Smooth muscle cell (in vitro differentiated cells): Measurements from ENCODE around the gene GFM2. TPM values are rescaled to one million over a fixed set of nuclear protein-coding genes. Genes with fewer than 3 reads are reported as not detected.

Source experiments
- DNase-seq: peaks from one replicate; lab custom pipeline; 2025; ENCODE audit not compliant: unreplicated experiment; lab: John Stamatoyannopoulos, UW
- H2AFZ ChIP-seq: fragments of 200-600 bp; sonication (generic); 2 replicates; pipeline ENCODE4 v1.6.0; 2016; ENCODE audit warnings: antibody characterized with exemption, low read depth, mild to moderate bottlenecking
- H3F3A ChIP-seq: fragments of 200-600 bp; sonication (generic); 2 replicates; pipeline ENCODE4 v1.6.0; 2017; ENCODE audit warnings: antibody characterized with exemption, low read depth
- H3K27ac ChIP-seq: fragments of 200-600 bp; sonication (generic); 2 replicates; pipeline ENCODE4 v1.5.1; 2016; ENCODE audit warnings: low read depth, mild to moderate bottlenecking
- H3K27me3 ChIP-seq: fragments of 200-600 bp; sonication (generic); 2 replicates; pipeline ENCODE4 v1.6.1; 2016; ENCODE audit warnings: low read depth, mild to moderate bottlenecking
- H3K36me3 ChIP-seq: fragments of 200-600 bp; sonication (generic); 2 replicates; pipeline ENCODE4 v1.5.1; 2016; ENCODE audit warnings: low read depth
- H3K4me1 ChIP-seq: fragments of 200-600 bp; sonication (generic); 2 replicates; pipeline ENCODE4 v1.5.1; 2016; ENCODE audit warnings: low read depth
- H3K4me2 ChIP-seq: fragments of 200-600 bp; sonication (generic); 2 replicates; pipeline ENCODE4 v1.6.0; 2016; ENCODE audit warnings: mild to moderate bottlenecking
- H3K4me3 ChIP-seq: fragments of 200-600 bp; sonication (generic); 2 replicates; pipeline ENCODE4 v1.5.1; 2016; ENCODE audit warnings: mild to moderate bottlenecking
- H3K79me2 ChIP-seq: fragments of 200-600 bp; sonication (generic); 2 replicates; pipeline ENCODE4 v1.6.0; 2016; ENCODE audit warnings: low read depth, mild to moderate bottlenecking
- H3K9ac ChIP-seq: fragments of 200-600 bp; sonication (generic); 2 replicates; pipeline ENCODE4 v1.6.0; 2016; ENCODE audit warnings: low read depth
- H3K9me3 ChIP-seq: fragments of 200-600 bp; sonication (generic); replicated peaks from 2 replicates; pipeline ENCODE4 v1.5.1; 2016; ENCODE audit warnings: low read depth
- H4K20me1 ChIP-seq: fragments of 200-600 bp; sonication (generic); 2 replicates; pipeline ENCODE4 v1.6.0; 2016; ENCODE audit warnings: low read depth
- CTCF ChIP-seq: fragments of 200-600 bp; sonication (generic); IDR thresholded peaks from 2 replicates; pipeline ENCODE4 v1.5.1; 2017; ENCODE audit warnings: borderline replicate concordance, mild to moderate bottlenecking, antibody characterized with exemption; ENCODE audit not compliant: insufficient read depth, poor library complexity, severe bottlenecking
- WGBS: methylation state at CpG from one replicate; pipeline ENCODE4 v1.1.7; 2016; ENCODE audit warnings: low lambda C conversion rate; 5-methylcytosine and 5-hydroxymethylcytosine counted together
- polyA plus RNA-seq: library from polyadenylated mRNA; unstranded; fragments of >200 nt; fragmentation: Nextera tagmentation; extraction: Ambion mirVana; gene quantifications from 2 replicates; pipeline ENCODE4 v1.2.1, GENCODE V29; 2016
- total RNA-seq: library from RNA; depleted of rRNA; stranded (reverse); fragments of >200 nt; gene quantifications from 2 replicates; pipeline ENCODE4 v1.2.3, GENCODE V29; 2014

GFM2 gene, protein sequence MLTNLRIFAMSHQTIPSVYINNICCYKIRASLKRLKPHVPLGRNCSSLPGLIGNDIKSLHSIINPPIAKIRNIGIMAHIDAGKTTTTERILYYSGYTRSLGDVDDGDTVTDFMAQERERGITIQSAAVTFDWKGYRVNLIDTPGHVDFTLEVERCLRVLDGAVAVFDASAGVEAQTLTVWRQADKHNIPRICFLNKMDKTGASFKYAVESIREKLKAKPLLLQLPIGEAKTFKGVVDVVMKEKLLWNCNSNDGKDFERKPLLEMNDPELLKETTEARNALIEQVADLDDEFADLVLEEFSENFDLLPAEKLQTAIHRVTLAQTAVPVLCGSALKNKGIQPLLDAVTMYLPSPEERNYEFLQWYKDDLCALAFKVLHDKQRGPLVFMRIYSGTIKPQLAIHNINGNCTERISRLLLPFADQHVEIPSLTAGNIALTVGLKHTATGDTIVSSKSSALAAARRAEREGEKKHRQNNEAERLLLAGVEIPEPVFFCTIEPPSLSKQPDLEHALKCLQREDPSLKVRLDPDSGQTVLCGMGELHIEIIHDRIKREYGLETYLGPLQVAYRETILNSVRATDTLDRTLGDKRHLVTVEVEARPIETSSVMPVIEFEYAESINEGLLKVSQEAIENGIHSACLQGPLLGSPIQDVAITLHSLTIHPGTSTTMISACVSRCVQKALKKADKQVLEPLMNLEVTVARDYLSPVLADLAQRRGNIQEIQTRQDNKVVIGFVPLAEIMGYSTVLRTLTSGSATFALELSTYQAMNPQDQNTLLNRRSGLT
- total RNA-seq (46.7 and 53.7 TPM in 2 replicates), polyA plus RNA-seq (18.6 and 22.9 TPM in 2 replicates)

DNA sequence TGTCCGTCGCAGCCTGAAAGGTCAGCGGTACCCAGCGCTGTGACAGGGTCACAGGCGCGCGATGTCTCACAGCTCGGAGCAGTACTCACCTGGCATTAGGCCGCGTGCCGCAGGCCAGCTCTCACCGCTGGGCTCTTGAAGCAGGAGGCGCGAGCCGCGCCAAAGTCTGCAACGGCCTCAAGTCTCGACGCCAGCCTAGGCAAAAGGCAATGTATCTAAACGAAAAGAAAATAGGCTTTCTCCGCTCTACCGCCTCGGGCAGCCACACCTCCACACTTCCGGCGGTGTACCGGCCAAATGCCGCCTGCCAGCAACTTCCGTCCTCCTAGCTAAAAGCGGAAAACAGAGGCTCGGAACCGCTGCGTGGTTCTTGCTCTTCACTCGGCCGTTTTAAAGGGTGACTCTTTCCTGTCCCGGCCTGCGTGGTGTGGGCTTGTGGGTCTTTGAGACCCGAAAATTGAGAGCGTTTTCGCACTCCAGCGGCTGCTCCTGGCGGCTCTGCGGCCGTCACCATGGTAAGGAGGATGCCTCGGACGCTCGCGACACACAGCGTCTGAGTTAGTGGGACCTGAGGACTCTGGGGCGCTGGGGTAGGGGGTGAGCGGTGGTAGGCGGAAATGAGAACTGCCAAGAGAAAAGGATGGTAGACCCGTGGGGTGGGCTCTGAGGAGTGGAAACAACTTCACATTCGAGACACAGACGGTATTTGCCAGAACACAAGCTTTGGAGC, at the start of gene GFM2, which contains the start of gene NSA2:
Gene GFM2, minus strand, starts transcription at position 269 of the 730 bp plus-strand sequence. CDS start 3,375 bp downstream, outside the sequence.
Gene NSA2, plus strand, starts transcription at position 401 of the 730 bp plus-strand sequence. Its CDS starts 112 bp downstream, at position 513.
- peak within 1 kb of the TSS; percentile 93 for H3K4me2 ChIP-seq
- peak within 1 kb of the TSS; percentile 82 for H3K9ac ChIP-seq
- no peaks in the 10 kb centered on the region for H3K9me3 ChIP-seq
- no peaks in the 10 kb centered on the region for H3F3A ChIP-seq
- H3K36me3 ChIP-seq: peaks cover 11% of the 10 kb centered on the region
- peak within 1 kb of the TSS; percentile 99 for H2AFZ ChIP-seq
- H3K27ac ChIP-seq: peak within 1 kb of the TSS; percentile 65
- under 1% methylated on average over 54 of the region's 54 CpGs for WGBS
- no peak for TF ChIP-seq CTCF
- DNase-seq: peak; percentile 64
- no peaks in the 10 kb centered on the region for H4K20me1 ChIP-seq
- H3K79me2 ChIP-seq: peaks cover 40% of the 10 kb centered on the region
- peaks cover 18% of the 10 kb centered on the region for H3K4me1 ChIP-seq
- no peaks in the 10 kb centered on the region for H3K27me3 ChIP-seq
- peak within 1 kb of the TSS; percentile 94 for H3K4me3 ChIP-seq

DNA sequence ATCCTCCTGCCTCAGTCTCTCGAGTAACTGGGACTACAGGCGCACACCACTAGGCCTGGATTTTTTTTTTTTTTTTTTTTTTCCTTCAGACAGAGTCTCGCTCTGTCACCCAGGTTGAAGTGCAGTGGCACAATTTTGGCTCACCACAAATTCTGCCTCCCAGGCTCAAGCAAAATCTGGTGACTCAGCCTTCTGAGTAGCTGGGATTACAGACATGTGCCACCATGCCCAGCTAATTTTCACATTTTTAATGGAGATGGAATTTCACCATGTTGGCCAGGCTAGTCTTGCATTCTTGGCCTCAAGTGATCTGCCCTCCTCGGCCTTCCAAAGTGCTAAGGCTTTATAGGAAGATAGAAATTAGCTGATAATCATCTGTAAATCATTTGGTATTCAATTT, 44.0 kb upstream of the GFM2 start:
- Histone ChIP-seq H3K4me1 (no peaks in the 10 kb centered on the region), H2AFZ (no peak overlapping the region), H3K36me3 (no peaks in the 10 kb centered on the region), H3K9ac (no peak overlapping the region), H3K4me3 (no peak overlapping the region), H3K79me2 (peaks cover 3% of the 10 kb centered on the region), H3F3A (no peaks in the 10 kb centered on the region), H3K9me3 (no peaks in the 10 kb centered on the region), H3K27me3 (no peaks in the 10 kb centered on the region), H3K27ac (no peak overlapping the region), H4K20me1 (no peaks in the 10 kb centered on the region), H3K4me2 (no peak overlapping the region)
- no peak for DNase-seq
- TF ChIP-seq CTCF: no peak
- 82% methylated on average over 4 of the region's 4 CpGs for WGBS

DNA sequence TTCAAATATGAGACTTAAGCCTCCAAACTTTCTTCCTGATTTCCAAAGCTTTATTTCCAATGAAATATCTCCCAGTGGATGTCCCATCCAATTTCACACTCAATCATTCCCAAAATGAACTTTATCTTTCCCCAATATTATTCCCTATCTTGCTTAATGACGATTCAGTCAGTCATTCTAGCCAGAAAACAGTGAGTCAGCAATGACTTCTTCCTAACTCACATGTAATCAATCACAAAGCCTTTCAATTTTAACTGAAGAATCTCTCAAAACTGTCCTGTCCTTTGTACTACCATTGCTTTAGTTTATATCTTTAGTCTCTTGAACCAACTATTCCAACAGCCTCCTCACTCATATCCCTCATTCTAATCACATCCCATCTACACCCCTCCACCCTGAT, 35.0 kb upstream of the GFM2 start:
- Histone ChIP-seq H3K4me1 (no peaks in the 10 kb centered on the region), H2AFZ (no peak overlapping the region), H3K36me3 (no peaks in the 10 kb centered on the region), H3K27ac (no peak overlapping the region), H3K9me3 (no peaks in the 10 kb centered on the region), H4K20me1 (no peaks in the 10 kb centered on the region), H3K27me3 (no peaks in the 10 kb centered on the region), H3K79me2 (peaks cover 3% of the 10 kb centered on the region), H3K4me2 (no peak overlapping the region), H3F3A (no peaks in the 10 kb centered on the region), H3K9ac (no peak overlapping the region), H3K4me3 (no peak overlapping the region)
- TF ChIP-seq CTCF: no peak
- no peak for DNase-seq
- WGBS: 50% methylated on average over 1 of the region's 1 CpG
